ENCODE measurements around the gene BRAT1. TPM values are rescaled to one million over a fixed set of nuclear protein-coding genes. Genes with fewer than 3 reads are reported as not detected.
"Not testable (repeated sequence)": the region's sequence is repeated elsewhere in the genome, so short reads cannot be mapped to it uniquely, and the experiment has no call there.

BRAT1 gene
- total RNA-seq, 2 experiments from 2014 or later, result 24.1 to 24.5 TPM

- intact Hi-C loops (cut with DNase I, micrococcal nuclease), result no loop called here
- Mint-ChIP-seq H3K4me3 (no peak overlapping the region), H3K4me1 (ENCODE audit: low read depth) (no peaks in the 10 kb centered on the region), H3K36me3 (ENCODE audit: low read depth) (peaks cover 16% of the 10 kb centered on the region), H3K27me3 (no peaks in the 10 kb centered on the region), H3K9me3 (no peaks in the 10 kb centered on the region), H3K27ac (no peak overlapping the region)
- peaks cover 18% of the 10 kb centered on the region for H3K36me3 ChIP-seq (ENCODE audit: insufficient read depth, low read length)
- no peaks in the 10 kb centered on the region for H3K9me3 ChIP-seq (ENCODE audit: control insufficient read depth in 1 of 2, insufficient read depth in 1 of 2, low read length in 2 of 2)
- TF ChIP-seq, protein P1, sequence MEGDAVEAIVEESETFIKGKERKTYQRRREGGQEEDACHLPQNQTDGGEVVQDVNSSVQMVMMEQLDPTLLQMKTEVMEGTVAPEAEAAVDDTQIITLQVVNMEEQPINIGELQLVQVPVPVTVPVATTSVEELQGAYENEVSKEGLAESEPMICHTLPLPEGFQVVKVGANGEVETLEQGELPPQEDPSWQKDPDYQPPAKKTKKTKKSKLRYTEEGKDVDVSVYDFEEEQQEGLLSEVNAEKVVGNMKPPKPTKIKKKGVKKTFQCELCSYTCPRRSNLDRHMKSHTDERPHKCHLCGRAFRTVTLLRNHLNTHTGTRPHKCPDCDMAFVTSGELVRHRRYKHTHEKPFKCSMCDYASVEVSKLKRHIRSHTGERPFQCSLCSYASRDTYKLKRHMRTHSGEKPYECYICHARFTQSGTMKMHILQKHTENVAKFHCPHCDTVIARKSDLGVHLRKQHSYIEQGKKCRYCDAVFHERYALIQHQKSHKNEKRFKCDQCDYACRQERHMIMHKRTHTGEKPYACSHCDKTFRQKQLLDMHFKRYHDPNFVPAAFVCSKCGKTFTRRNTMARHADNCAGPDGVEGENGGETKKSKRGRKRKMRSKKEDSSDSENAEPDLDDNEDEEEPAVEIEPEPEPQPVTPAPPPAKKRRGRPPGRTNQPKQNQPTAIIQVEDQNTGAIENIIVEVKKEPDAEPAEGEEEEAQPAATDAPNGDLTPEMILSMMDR (IDR thresholded peaks at IDR 0.05), result no peak
- DNase-seq (no peak), ATAC-seq (ENCODE audit: poor library complexity) (no peak)
- H3K4me3 ChIP-seq (ENCODE audit: low read length), result no peak overlapping the region
- H3K27me3 ChIP-seq (ENCODE audit: control insufficient read depth in 1 of 2, insufficient read depth in 2 of 2, low read length in 2 of 2), result no peaks in the 10 kb centered on the region
- POLR2A ChIA-PET, result no interaction called here
- CTCF ChIA-PET, result no interaction called here
- H3K27ac ChIP-seq (ENCODE audit: low read depth in 1 of 2, low read length in 2 of 2), result no peak overlapping the region
- H3K4me1 ChIP-seq (ENCODE audit: insufficient read depth, low read length), result no peaks in the 10 kb centered on the region
These were observed 37.1 kb upstream of the BRAT1 start for GRCh38 chr7:2592375-2592865.

GRCh38 chr7:2589941-2590340 is 34.6 kb upstream of the BRAT1 start:
- H3K4me3 ChIP-seq (ENCODE audit: low read length); H3K27me3 ChIP-seq (ENCODE audit: control insufficient read depth in 1 of 2, insufficient read depth in 2 of 2, low read length in 2 of 2); H3K9me3 Mint-ChIP-seq; ATAC-seq (ENCODE audit: poor library complexity); POLR2A ChIA-PET; H3K4me1 ChIP-seq (ENCODE audit: insufficient read depth, low read length); intact Hi-C loops (cut with DNase I, micrococcal nuclease); H3K4me3 Mint-ChIP-seq; DNase-seq; H3K9me3 ChIP-seq (ENCODE audit: control insufficient read depth in 1 of 2, insufficient read depth in 1 of 2, low read length in 2 of 2); H3K27me3 Mint-ChIP-seq; H3K27ac Mint-ChIP-seq; H3K4me1 Mint-ChIP-seq (ENCODE audit: low read depth); H3K27ac ChIP-seq (ENCODE audit: low read depth in 1 of 2, low read length in 2 of 2): not testable (repeated sequence)
- peaks cover 13% of the 10 kb centered on the region for H3K36me3 Mint-ChIP-seq (ENCODE audit: low read depth)
- CTCF ChIA-PET, result interaction anchor here (0.6 kb wide), 1 partner anchor 129 kb away, joined by 3 read pairs; no protein-coding TSS in a partner anchor
- H3K36me3 ChIP-seq (ENCODE audit: insufficient read depth, low read length), result peaks cover 18% of the 10 kb centered on the region

DNA sequence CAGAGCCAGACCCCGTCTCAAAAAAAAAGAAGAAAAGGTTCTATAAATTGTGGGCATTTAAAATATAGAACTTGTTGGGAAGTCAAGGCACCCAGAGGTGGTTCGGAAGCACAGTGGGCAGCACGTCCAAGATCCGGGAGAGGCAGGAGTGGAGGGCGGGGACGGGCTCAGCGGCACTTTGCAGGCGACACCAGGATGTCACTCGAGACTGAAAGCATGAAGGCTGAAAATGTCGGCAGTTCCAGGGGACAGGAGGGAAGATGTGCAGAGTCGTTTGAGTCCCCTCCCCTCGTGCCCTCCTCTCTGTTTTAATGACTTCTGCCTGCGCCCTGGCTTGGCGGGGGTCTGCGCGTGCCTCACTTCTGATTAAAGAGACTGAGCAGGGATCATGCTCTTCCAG is 34.0 kb upstream of the BRAT1 start:
- Histone ChIP-seq H3K36me3 (ENCODE audit: insufficient read depth, low read length) (peaks cover 17% of the 10 kb centered on the region), H3K4me1 (ENCODE audit: insufficient read depth, low read length) (no peaks in the 10 kb centered on the region), H3K27ac (ENCODE audit: low read depth in 1 of 2, low read length in 2 of 2) (no peak overlapping the region), H3K9me3 (ENCODE audit: control insufficient read depth in 1 of 2, insufficient read depth in 1 of 2, low read length in 2 of 2) (no peaks in the 10 kb centered on the region), H3K27me3 (ENCODE audit: control insufficient read depth in 1 of 2, insufficient read depth in 2 of 2, low read length in 2 of 2) (no peaks in the 10 kb centered on the region), H3K4me3 (ENCODE audit: low read length) (no peak overlapping the region)
- H3K27me3 Mint-ChIP-seq, result no peaks in the 10 kb centered on the region
- POLR2A ChIA-PET, result no interaction called here
- ATAC-seq (ENCODE audit: poor library complexity), result no peak
- CTCF ChIA-PET, result no interaction called here
- no peak for DNase-seq
- peaks cover 7% of the 10 kb centered on the region for H3K36me3 Mint-ChIP-seq (ENCODE audit: low read depth)
- no peaks in the 10 kb centered on the region for H3K9me3 Mint-ChIP-seq
- H3K27ac Mint-ChIP-seq, result no peak overlapping the region
- no peaks in the 10 kb centered on the region for H3K4me1 Mint-ChIP-seq (ENCODE audit: low read depth)
- no peak overlapping the region for H3K4me3 Mint-ChIP-seq
- intact Hi-C loops (cut with DNase I, micrococcal nuclease), result no loop called here
- TF ChIP-seq, protein P1 (IDR thresholded peaks at IDR 0.05), result no peak

GRCh38 chr7:2587778-2588177 is 32.5 kb upstream of the BRAT1 start:
- intact Hi-C loops (cut with DNase I, micrococcal nuclease), result no loop called here
- ChIA-PET CTCF (no interaction called here), POLR2A (no interaction called here)
- Histone ChIP-seq H3K27me3 (ENCODE audit: control insufficient read depth in 1 of 2, insufficient read depth in 2 of 2, low read length in 2 of 2) (no peaks in the 10 kb centered on the region), H3K36me3 (ENCODE audit: insufficient read depth, low read length) (peaks cover 7% of the 10 kb centered on the region), H3K4me3 (ENCODE audit: low read length) (no peak overlapping the region), H3K9me3 (ENCODE audit: control insufficient read depth in 1 of 2, insufficient read depth in 1 of 2, low read length in 2 of 2) (no peaks in the 10 kb centered on the region), H3K27ac (ENCODE audit: low read depth in 1 of 2, low read length in 2 of 2) (no peak overlapping the region), H3K4me1 (ENCODE audit: insufficient read depth, low read length) (no peaks in the 10 kb centered on the region)
- Mint-ChIP-seq H3K27ac (no peak overlapping the region), H3K4me3 (no peak overlapping the region), H3K27me3 (no peaks in the 10 kb centered on the region), H3K36me3 (ENCODE audit: low read depth) (peaks cover 6% of the 10 kb centered on the region), H3K9me3 (no peaks in the 10 kb centered on the region), H3K4me1 (ENCODE audit: low read depth) (no peaks in the 10 kb centered on the region)
- TF ChIP-seq, protein P1 (IDR thresholded peaks at IDR 0.05), result no peak
- no peak for ATAC-seq (ENCODE audit: poor library complexity)
- DNase-seq, result no peak

Data from CD4-positive, alpha-beta T cell (primary cell).